ENCODE data around the gene PRG3.

DNA sequence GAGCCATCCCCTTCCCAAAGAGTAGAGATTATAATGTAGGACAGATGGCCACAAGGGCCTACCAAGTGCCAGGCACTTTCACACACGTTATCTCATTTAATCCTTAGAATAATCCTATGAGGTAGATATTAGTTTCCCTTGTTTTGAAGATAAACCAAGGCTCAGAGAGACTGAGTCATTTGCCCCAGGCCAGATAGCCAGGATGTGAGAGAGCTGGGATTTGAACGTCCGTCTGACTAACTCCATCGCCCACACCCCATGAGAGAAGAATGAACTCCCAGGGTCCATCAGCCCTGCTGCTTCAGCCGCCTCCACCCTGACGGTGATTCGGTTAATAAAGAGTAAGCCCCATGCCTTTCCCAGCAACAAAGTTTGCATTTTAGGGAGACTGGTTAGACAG, 10.7 kb downstream of the PRG3 start:
- TF ChIP-seq, protein P1, sequence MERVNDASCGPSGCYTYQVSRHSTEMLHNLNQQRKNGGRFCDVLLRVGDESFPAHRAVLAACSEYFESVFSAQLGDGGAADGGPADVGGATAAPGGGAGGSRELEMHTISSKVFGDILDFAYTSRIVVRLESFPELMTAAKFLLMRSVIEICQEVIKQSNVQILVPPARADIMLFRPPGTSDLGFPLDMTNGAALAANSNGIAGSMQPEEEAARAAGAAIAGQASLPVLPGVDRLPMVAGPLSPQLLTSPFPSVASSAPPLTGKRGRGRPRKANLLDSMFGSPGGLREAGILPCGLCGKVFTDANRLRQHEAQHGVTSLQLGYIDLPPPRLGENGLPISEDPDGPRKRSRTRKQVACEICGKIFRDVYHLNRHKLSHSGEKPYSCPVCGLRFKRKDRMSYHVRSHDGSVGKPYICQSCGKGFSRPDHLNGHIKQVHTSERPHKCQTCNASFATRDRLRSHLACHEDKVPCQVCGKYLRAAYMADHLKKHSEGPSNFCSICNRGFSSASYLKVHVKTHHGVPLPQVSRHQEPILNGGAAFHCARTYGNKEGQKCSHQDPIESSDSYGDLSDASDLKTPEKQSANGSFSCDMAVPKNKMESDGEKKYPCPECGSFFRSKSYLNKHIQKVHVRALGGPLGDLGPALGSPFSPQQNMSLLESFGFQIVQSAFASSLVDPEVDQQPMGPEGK (CRISPR knock-in tag; IDR thresholded peaks at IDR 0.05; ENCODE audit: borderline replicate concordance): no peak
- TF ChIP-seq, protein P2, sequence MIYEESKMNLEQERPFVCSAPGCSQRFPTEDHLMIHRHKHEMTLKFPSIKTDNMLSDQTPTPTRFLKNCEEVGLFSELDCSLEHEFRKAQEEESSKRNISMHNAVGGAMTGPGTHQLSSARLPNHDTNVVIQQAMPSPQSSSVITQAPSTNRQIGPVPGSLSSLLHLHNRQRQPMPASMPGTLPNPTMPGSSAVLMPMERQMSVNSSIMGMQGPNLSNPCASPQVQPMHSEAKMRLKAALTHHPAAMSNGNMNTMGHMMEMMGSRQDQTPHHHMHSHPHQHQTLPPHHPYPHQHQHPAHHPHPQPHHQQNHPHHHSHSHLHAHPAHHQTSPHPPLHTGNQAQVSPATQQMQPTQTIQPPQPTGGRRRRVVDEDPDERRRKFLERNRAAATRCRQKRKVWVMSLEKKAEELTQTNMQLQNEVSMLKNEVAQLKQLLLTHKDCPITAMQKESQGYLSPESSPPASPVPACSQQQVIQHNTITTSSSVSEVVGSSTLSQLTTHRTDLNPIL (CRISPR knock-in tag; IDR thresholded peaks at IDR 0.05; ENCODE audit: low read depth): no peak
- TF ChIP-seq ZNF70 (CRISPR knock-in tag; IDR thresholded peaks at IDR 0.05): no peak
- TF ChIP-seq SNAI2 (CRISPR knock-in tag; IDR thresholded peaks at IDR 0.05): no peak
- TF ChIP-seq, protein P3, sequence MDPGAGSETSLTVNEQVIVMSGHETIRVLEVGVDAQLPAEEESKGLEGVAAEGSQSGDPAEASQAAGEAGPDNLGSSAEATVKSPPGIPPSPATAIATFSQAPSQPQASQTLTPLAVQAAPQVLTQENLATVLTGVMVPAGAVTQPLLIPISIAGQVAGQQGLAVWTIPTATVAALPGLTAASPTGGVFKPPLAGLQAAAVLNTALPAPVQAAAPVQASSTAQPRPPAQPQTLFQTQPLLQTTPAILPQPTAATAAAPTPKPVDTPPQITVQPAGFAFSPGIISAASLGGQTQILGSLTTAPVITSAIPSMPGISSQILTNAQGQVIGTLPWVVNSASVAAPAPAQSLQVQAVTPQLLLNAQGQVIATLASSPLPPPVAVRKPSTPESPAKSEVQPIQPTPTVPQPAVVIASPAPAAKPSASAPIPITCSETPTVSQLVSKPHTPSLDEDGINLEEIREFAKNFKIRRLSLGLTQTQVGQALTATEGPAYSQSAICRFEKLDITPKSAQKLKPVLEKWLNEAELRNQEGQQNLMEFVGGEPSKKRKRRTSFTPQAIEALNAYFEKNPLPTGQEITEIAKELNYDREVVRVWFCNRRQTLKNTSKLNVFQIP (CRISPR knock-in tag; IDR thresholded peaks at IDR 0.05; ENCODE audit: borderline replicate concordance, low read depth): no peak
- TF ChIP-seq PPARA (CRISPR knock-in tag; IDR thresholded peaks at IDR 0.05; ENCODE audit: borderline replicate concordance): no peak
- TF ChIP-seq TOX (CRISPR knock-in tag; IDR thresholded peaks at IDR 0.05; ENCODE audit: borderline replicate concordance): no peak
- no peak for TF ChIP-seq CSDC2 (CRISPR knock-in tag; IDR thresholded peaks at IDR 0.05)
- no peak for TF ChIP-seq ARNTL (CRISPR knock-in tag; IDR thresholded peaks at IDR 0.05; ENCODE audit: borderline replicate concordance, low read depth)
- TF ChIP-seq ZNF565 (CRISPR knock-in tag; conservative IDR thresholded peaks at IDR 0.05; ENCODE audit: low read depth): no peak
- TF ChIP-seq, protein P4, sequence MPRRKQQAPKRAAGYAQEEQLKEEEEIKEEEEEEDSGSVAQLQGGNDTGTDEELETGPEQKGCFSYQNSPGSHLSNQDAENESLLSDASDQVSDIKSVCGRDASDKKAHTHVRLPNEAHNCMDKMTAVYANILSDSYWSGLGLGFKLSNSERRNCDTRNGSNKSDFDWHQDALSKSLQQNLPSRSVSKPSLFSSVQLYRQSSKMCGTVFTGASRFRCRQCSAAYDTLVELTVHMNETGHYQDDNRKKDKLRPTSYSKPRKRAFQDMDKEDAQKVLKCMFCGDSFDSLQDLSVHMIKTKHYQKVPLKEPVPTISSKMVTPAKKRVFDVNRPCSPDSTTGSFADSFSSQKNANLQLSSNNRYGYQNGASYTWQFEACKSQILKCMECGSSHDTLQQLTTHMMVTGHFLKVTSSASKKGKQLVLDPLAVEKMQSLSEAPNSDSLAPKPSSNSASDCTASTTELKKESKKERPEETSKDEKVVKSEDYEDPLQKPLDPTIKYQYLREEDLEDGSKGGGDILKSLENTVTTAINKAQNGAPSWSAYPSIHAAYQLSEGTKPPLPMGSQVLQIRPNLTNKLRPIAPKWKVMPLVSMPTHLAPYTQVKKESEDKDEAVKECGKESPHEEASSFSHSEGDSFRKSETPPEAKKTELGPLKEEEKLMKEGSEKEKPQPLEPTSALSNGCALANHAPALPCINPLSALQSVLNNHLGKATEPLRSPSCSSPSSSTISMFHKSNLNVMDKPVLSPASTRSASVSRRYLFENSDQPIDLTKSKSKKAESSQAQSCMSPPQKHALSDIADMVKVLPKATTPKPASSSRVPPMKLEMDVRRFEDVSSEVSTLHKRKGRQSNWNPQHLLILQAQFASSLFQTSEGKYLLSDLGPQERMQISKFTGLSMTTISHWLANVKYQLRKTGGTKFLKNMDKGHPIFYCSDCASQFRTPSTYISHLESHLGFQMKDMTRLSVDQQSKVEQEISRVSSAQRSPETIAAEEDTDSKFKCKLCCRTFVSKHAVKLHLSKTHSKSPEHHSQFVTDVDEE (CRISPR knock-in tag; IDR thresholded peaks at IDR 0.05): no peak
- no peak for TF ChIP-seq ZFP30 (CRISPR knock-in tag; IDR thresholded peaks at IDR 0.05)
- TF ChIP-seq ZNF8 (CRISPR knock-in tag; IDR thresholded peaks at IDR 0.05): no peak
- TF ChIP-seq RARB (CRISPR knock-in tag; IDR thresholded peaks at IDR 0.05): no peak

All from SK-N-SH treated with all-trans-retinoic acid at 6 μM for 48 hours (cell line).